Measurements from ENCODE around the gene CTCF.
A peak's percentile ranks its signal among the peaks of the same experiment; 100 is the strongest.

The CTCF gene

DNA sequence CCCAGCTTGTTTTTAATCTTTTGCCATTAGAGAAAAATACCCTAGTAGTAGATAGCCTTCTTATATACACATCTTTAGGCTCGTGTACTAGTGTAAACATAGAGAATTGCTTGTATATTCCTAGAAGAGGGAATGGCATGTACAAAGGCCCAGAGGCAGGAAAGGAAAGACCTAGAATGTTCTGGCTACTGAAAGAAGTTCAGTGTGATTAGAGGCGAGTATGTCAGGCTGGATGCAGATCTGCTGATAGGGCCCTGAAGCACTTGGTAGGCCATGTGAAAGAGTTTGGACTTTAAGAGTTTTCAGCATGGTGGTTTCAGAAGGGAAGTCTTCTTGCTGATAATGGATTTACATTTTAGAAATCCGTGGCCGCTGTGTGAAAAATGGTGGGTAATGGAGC, 17.4 kb downstream of the CTCF start:
- DNase-seq (ENCODE audit: insufficient read length): no peak
- FAIRE-seq: no peak
- TF ChIP-seq POLR2A (IDR thresholded peaks at IDR 0.05; ENCODE audit: low read depth, low read length): no peak
- TF ChIP-seq TAF1 (IDR thresholded peaks at IDR 0.05; ENCODE audit: borderline replicate concordance, low read depth, low read length): no peak
- no peak for TF ChIP-seq POLR2AphosphoS5 (IDR thresholded peaks at IDR 0.05; ENCODE audit: low read depth, low read length)

DNA sequence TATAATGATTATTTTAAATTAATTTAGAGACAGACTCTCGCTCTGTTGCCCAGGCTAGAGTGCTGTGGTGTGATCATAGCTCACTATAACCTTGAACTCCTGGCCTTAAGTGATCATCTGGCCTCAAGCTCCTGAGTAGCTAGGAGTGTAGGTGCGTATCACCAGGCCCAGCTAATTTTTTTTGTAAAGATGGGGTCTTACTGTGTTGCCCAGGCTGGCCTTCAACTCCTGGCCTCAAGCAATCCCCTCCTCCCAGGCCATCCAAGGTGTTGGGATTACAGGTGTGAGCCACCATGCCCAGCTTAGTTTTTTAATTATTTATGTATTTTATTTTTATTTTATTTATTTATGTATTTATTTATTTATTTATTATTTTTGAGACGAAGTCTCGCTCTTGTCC, 17.9 kb downstream of the CTCF start:
- TF ChIP-seq TAF1 (IDR thresholded peaks at IDR 0.05; ENCODE audit: borderline replicate concordance, low read depth, low read length) (no peak), POLR2AphosphoS5 (IDR thresholded peaks at IDR 0.05; ENCODE audit: low read depth, low read length) (no peak), POLR2A (IDR thresholded peaks at IDR 0.05; ENCODE audit: low read depth, low read length) (no peak)
- DNase-seq (ENCODE audit: insufficient read length): no peak
- no peak for FAIRE-seq

DNA sequence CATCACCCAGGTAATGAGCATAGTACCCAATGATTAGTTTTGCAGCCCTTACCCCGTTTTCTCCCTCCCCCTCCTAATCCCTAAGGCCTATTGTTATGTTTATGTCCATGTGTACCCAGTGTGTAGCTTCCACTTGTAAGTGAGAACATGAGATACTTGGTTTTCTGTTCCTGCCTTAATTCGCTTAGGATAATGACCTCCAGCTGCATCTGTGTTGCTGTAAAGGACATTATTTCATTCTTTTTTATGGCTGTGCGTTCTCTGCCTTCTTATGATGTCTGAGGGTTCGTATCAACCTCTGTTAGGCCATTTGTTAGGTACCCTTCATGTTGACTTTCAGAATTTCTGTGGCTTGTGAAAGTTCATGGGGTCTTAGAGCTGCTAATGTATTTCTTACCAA, 31.0 kb downstream of the CTCF start:
- TF ChIP-seq POLR2AphosphoS5 (IDR thresholded peaks at IDR 0.05; ENCODE audit: low read depth, low read length) (no peak), POLR2A (IDR thresholded peaks at IDR 0.05; ENCODE audit: low read depth, low read length) (no peak), TAF1 (IDR thresholded peaks at IDR 0.05; ENCODE audit: borderline replicate concordance, low read depth, low read length) (no peak)
- FAIRE-seq: no peak
- no peak for DNase-seq (ENCODE audit: insufficient read length)

DNA sequence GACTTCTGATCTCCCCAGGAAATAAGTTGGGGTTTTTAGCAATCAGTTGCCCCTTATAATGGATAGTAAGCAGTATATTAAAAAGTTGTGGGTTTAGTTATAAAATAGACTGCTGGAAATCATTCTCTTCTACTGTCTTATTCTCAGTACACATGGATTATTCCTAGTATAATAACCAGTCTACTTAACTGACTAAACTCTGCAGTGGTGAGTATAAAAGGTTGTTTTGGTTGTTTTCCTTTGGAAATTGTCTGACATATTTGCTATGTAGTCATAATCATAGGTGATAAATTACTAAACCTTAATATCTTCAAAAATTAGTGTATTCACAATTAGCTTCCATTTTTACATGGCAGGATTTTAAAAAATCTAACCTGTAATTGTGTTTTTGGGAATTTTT, 31.4 kb downstream of the CTCF start:
- DNase-seq (ENCODE audit: insufficient read length): no peak
- TF ChIP-seq POLR2A (IDR thresholded peaks at IDR 0.05; ENCODE audit: low read depth, low read length) (no peak), POLR2AphosphoS5 (IDR thresholded peaks at IDR 0.05; ENCODE audit: low read depth, low read length) (no peak), TAF1 (IDR thresholded peaks at IDR 0.05; ENCODE audit: borderline replicate concordance, low read depth, low read length) (no peak)
- no peak for FAIRE-seq

DNA sequence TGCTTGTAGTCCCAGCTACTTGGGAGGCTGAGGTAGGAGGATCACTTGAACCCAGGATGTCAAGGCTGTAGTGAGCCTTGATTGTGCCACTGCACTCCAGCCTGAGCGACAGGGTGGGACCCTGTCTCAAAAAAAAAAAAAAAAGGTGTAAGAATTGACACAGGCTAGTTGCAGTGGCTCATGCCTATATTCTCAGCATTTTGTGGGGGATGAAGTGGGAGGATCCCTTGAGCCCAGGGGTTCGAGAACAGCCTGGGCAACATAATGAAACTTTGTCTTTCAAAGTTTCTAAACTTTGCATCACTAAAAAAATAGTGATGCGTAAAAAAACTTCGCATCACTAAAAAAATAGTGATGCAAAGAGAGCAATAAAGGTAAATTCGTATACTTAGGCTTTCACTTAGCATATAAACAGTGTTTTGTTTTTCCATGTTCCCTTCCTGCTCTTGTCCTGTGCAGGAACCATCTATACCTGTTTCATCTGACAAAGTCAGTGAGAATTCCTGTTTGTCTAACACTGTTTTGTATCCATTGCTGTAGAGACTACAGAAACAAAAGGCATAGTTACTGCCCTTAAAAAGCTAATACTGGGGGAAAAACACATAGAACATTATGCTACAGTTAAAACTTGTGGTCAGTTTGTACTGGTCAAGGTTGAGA, 32.1 kb downstream of the CTCF start:
- no peak for DNase-seq (ENCODE audit: insufficient read length)
- FAIRE-seq: no peak
- TF ChIP-seq POLR2A (IDR thresholded peaks at IDR 0.05; ENCODE audit: low read depth, low read length) (no peak), TAF1 (IDR thresholded peaks at IDR 0.05; ENCODE audit: borderline replicate concordance, low read depth, low read length) (no peak), POLR2AphosphoS5 (IDR thresholded peaks at IDR 0.05; ENCODE audit: low read depth, low read length) (no peak)

DNA sequence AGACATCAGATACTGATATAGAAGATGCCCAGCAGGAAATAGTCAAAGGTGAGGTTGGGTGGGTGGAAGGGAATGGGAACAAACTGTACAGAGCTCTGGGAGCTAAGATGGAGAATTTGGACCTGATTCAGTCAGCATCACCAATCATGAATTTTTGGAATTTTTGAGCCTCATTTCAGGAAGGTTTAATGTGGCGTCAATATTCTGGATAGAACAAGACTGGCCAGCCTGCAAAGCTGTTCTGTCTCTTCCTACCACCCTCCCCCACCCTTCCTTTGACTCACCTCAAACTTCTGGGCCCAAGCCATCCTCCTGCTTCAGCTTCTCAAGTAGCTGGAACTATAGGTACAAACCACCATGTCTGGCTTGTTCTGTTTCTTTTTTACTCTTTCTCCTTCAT, 32.6 kb downstream of the CTCF start:
- FAIRE-seq: no peak
- TF ChIP-seq TAF1 (IDR thresholded peaks at IDR 0.05; ENCODE audit: borderline replicate concordance, low read depth, low read length): no peak
- DNase-seq (ENCODE audit: insufficient read length): no peak

DNA sequence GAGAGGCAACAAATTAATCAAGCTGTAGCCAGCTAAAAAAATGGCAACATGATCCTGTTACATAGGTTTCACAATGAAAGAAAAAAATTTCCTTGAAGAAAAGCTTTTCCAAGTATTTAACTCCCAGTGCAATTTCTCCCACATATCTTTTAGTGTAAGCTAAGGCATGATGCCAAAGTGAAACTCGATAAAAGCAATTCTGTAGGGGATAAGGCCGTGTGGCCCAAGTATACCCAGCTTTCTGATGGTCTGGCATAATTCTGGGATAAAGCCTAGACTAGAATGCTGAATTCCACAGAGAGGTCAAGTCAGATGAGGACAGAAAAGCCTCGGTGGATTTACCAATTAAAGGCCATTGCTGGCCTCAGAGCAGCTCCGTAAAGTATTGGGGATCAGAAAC, 36.2 kb downstream of the CTCF start:
- TF ChIP-seq POLR2A (IDR thresholded peaks at IDR 0.05; ENCODE audit: low read depth, low read length) (no peak), POLR2AphosphoS5 (IDR thresholded peaks at IDR 0.05; ENCODE audit: low read depth, low read length) (no peak), TAF1 (IDR thresholded peaks at IDR 0.05; ENCODE audit: borderline replicate concordance, low read depth, low read length) (no peak)
- no peak for FAIRE-seq
- no peak for DNase-seq (ENCODE audit: insufficient read length)

DNA sequence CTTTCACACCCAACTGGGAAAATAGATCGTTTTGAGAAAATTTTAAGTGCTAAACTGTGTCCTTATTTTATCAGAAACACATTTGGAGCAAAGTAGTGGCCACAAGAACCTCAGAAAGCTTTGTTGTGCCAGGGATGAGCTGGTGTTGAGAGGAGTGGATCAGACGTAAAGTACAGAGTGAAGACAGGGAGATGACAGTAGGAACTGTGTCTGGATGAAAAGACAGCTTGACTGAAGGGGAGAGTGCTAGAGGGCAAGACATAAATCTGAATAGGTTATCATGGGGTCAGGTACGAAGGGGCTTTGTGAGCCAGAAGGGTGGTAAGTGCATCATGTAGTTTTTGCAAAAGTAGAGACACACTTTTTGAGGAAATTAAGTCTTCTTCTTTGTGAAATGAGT, 43.3 kb downstream of the CTCF start:
- DNase-seq (ENCODE audit: insufficient read length) (no peak), FAIRE-seq (no peak)

DNA sequence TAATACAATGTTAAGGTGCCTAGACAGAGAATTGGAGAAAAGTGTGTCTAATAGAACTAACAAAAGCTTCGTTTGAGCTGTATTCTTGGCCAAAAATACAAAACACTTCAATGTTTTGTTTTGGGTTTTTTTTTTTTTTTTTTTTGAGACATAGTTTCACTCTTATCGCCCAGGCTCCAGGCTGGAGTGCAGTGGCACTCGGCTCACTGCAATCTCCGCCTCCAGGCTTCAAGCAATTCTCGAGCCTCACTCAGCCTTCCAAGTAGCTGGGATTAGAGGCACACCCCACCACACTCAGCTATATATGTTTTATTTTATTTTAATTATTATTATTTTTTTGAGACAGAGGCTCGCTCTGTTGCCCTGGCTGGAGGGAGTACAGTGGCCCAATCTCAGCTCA, 44.3 kb downstream of the CTCF start:
- FAIRE-seq (no peak), DNase-seq (ENCODE audit: insufficient read length) (no peak)

More for the DNA sequence above, 43.3 kb downstream of the CTCF start:
- TF ChIP-seq POLR2AphosphoS5 (IDR thresholded peaks at IDR 0.05; ENCODE audit: low read depth, low read length): no peak
- TF ChIP-seq TAF1 (IDR thresholded peaks at IDR 0.05; ENCODE audit: borderline replicate concordance, low read depth, low read length): no peak
- no peak for TF ChIP-seq POLR2A (IDR thresholded peaks at IDR 0.05; ENCODE audit: low read depth, low read length)

DNA sequence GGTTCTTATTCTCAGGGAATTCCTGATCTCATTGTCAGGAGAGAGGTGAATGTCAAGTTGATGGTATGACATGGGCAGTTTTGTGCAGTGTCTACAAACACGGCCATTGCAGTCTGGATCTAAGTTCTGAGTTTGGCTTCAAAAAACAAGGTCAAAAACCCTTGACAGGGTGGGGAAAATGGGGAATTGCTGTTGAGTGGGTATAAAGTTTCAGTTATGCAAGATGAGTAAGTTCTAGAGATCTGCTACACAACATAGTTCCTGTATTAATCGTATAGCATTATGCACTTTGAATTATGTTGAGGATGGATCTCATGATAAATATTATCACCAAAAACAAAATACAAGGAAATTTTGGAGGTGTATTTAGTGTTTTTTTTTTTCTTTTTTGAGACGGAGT, 46.0 kb downstream of the CTCF start:
- DNase-seq (ENCODE audit: insufficient read length) (peak; percentile 24), FAIRE-seq (peak; percentile 33)
- no peak for TF ChIP-seq TAF1 (IDR thresholded peaks at IDR 0.05; ENCODE audit: borderline replicate concordance, low read depth, low read length)
- no peak for TF ChIP-seq POLR2AphosphoS5 (IDR thresholded peaks at IDR 0.05; ENCODE audit: low read depth, low read length)
- no peak for TF ChIP-seq POLR2A (IDR thresholded peaks at IDR 0.05; ENCODE audit: low read depth, low read length)

More for the DNA sequence above, 44.3 kb downstream of the CTCF start:
- no peak for TF ChIP-seq POLR2A (IDR thresholded peaks at IDR 0.05; ENCODE audit: low read depth, low read length)
- TF ChIP-seq TAF1 (IDR thresholded peaks at IDR 0.05; ENCODE audit: borderline replicate concordance, low read depth, low read length): no peak
- TF ChIP-seq POLR2AphosphoS5 (IDR thresholded peaks at IDR 0.05; ENCODE audit: low read depth, low read length): no peak

DNA sequence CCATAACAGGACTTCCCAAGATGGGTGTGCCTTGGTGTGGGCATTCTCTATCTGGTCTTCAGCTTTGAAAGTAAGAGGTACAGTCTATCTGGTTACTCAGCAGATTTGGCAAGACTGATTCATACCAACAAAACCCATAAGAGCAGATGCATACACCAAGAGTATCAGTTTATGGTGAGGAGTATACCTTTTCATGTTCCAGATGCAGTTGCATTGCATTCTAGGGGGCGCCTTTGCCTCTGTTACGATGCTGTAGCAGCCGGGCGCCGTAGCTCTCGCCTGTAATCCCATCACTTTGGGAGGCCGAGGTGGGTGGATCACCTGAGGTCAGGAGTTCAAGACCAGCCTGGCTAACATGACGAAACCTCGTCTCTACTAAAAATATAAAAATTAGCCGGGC, 51.5 kb downstream of the CTCF start:
- no peak for DNase-seq (ENCODE audit: insufficient read length)
- no peak for FAIRE-seq
- no peak for TF ChIP-seq POLR2AphosphoS5 (IDR thresholded peaks at IDR 0.05; ENCODE audit: low read depth, low read length)
- TF ChIP-seq POLR2A (IDR thresholded peaks at IDR 0.05; ENCODE audit: low read depth, low read length): no peak
- no peak for TF ChIP-seq TAF1 (IDR thresholded peaks at IDR 0.05; ENCODE audit: borderline replicate concordance, low read depth, low read length)

DNA sequence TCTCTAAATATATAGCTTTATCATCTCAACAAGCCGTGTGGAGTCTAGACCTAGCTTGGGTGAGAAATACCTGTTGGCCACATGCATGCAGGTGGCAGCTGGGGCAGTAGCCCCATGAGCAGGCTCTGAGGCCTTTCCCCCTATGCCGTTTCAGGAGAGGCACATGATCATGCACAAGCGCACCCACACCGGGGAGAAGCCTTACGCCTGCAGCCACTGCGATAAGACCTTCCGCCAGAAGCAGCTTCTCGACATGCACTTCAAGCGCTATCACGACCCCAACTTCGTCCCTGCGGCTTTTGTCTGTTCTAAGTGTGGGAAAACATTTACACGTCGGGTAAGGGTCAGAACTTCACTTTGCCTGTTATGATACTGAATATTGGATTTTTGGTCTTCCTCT, 65.9 kb downstream of the CTCF start:
- DNase-seq (ENCODE audit: insufficient read length) (no peak), FAIRE-seq (no peak)
- TF ChIP-seq POLR2AphosphoS5 (IDR thresholded peaks at IDR 0.05; ENCODE audit: low read depth, low read length): no peak
- TF ChIP-seq TAF1 (IDR thresholded peaks at IDR 0.05; ENCODE audit: borderline replicate concordance, low read depth, low read length): no peak
- no peak for TF ChIP-seq POLR2A (IDR thresholded peaks at IDR 0.05; ENCODE audit: low read depth, low read length)

All from GM12892 (cell line).